ENCODE results near the gene PNPLA8.

DNA sequence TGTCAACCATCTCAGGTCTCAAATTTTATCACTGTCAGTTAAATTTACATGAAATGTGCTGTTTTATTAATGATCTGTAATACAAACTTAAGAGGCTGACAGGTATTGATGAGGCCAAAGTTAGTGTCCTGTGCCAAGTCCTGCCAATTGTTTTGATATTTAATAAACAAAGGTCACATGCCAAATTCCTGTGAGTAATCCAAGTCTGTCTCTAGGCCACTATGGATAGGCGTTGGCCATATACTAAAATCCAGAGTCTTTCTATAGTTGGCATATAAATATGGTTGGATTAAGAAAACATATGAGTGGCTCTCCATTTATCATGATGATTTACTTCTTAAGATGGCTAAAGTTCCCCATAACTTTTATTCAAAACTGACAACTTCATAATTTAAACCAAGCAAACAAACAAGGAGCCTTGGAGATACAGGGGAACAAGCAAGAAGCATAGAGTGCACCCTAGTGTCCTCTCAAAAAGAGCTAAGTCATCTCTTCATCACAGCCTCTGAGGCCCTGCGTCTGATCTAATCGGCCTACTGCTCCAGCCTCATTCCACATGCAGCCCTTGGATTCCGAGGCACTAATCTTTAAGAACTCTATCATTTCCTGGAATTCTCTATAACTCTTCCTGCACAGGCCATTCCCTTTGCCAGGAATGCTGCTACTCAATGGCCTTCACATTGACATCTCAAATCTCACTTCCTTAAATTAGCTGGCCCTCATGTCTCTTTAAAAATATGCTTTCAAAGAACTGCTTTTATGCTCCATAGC is 37.0 kb downstream of the PNPLA8 start:
- TF ChIP-seq, protein P1, sequence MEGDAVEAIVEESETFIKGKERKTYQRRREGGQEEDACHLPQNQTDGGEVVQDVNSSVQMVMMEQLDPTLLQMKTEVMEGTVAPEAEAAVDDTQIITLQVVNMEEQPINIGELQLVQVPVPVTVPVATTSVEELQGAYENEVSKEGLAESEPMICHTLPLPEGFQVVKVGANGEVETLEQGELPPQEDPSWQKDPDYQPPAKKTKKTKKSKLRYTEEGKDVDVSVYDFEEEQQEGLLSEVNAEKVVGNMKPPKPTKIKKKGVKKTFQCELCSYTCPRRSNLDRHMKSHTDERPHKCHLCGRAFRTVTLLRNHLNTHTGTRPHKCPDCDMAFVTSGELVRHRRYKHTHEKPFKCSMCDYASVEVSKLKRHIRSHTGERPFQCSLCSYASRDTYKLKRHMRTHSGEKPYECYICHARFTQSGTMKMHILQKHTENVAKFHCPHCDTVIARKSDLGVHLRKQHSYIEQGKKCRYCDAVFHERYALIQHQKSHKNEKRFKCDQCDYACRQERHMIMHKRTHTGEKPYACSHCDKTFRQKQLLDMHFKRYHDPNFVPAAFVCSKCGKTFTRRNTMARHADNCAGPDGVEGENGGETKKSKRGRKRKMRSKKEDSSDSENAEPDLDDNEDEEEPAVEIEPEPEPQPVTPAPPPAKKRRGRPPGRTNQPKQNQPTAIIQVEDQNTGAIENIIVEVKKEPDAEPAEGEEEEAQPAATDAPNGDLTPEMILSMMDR (tag by site-specific recombination; IDR thresholded peaks at IDR 0.05), result no peak
- TF ChIP-seq TCF7L2 (IDR thresholded peaks at IDR 0.05; ENCODE audit: borderline replicate concordance, low read depth, low read length) (no peak), ZNF184 (tag by site-specific recombination; IDR thresholded peaks at IDR 0.05) (no peak), PATZ1 (tag by site-specific recombination; IDR thresholded peaks at IDR 0.05) (no peak)
- TF ChIP-seq, protein P2, sequence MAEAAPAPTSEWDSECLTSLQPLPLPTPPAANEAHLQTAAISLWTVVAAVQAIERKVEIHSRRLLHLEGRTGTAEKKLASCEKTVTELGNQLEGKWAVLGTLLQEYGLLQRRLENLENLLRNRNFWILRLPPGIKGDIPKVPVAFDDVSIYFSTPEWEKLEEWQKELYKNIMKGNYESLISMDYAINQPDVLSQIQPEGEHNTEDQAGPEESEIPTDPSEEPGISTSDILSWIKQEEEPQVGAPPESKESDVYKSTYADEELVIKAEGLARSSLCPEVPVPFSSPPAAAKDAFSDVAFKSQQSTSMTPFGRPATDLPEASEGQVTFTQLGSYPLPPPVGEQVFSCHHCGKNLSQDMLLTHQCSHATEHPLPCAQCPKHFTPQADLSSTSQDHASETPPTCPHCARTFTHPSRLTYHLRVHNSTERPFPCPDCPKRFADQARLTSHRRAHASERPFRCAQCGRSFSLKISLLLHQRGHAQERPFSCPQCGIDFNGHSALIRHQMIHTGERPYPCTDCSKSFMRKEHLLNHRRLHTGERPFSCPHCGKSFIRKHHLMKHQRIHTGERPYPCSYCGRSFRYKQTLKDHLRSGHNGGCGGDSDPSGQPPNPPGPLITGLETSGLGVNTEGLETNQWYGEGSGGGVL (tag by site-specific recombination; IDR thresholded peaks at IDR 0.05), result no peak

Measured in HEK293 (cell line).